GM12878 (cell line): ENCODE data around the gene ASCC1. TPM values are rescaled to one million over a fixed set of nuclear protein-coding genes. Genes with fewer than 3 reads are reported as not detected.

ENCODE experiments used
- ATAC-seq: fragments of 200-7000 bp; cut with Tn5 transposase; 3 replicates; pipeline ENCODE4 v1.9.1; 2020; ENCODE audit warnings: mild to moderate bottlenecking, moderate library complexity
- BruUV-seq: library from RNA; stranded (reverse); fragments of 400-500 nt; replicated peaks from 2 replicates; lab custom pipeline; 2021; lab: Mats Ljungman, UMichigan
- CTCF ChIA-PET: fragments of 300-600 bp; sonication (Branson Sonifier 250); formaldehyde crosslinking; extraction: SDS; loops from one replicate; lab custom pipeline; 2021; ENCODE audit warnings: inconsistent platforms; lab: Yijun Ruan, JAX
- POLR2A ChIA-PET: fragments of 350-600 bp; formaldehyde crosslinking; extraction: SDS; loops from one replicate; lab custom pipeline; 2021; ENCODE audit warnings: inconsistent platforms; lab: Charles Lee
- RAD21 ChIA-PET: fragments of 300-600 bp; sonication (Branson Sonifier 250); formaldehyde crosslinking; loops from one replicate; lab custom pipeline; 2023; ENCODE audit warnings: antibody characterized with exemption; ENCODE audit not compliant: unreplicated experiment; lab: Charles Lee
- SMC1A ChIA-PET: fragments of 300-600 bp; sonication (Branson Sonifier 250); formaldehyde crosslinking; loops from one replicate; lab custom pipeline; 2023; ENCODE audit not compliant: unreplicated experiment, uncharacterized antibody; lab: Charles Lee
- DNase-seq: peaks from one replicate; pipeline ENCODE4 v3.0.0-alpha.2; 2011; ENCODE audit warnings: low read depth, low spot score
- FAIRE-seq: peaks from 3 replicates; lab custom pipeline; 2011; peaks lifted over from hg19 to GRCh38; lab: Jason Lieb, UNC
- H2AFZ ChIP-seq: 2 replicates; pipeline ENCODE4 v1.6.0; 2011; ENCODE audit warnings: low read depth, low read length, control low read depth; ENCODE audit not compliant: control insufficient read depth
- H3K27ac ChIP-seq: 2 replicates; pipeline ENCODE4 v1.5.1; 2011; ENCODE audit warnings: control low read depth; ENCODE audit not compliant: control insufficient read depth, insufficient read depth
- H3K27me3 ChIP-seq, 2 experiments: replicated peaks in 1 of 2; 2 replicates each; pipeline versions ENCODE4 v1.6.0 to v1.6.1; 2011; ENCODE audit warnings: low read length in 1 of 2; ENCODE audit not compliant: control insufficient read depth in 2 of 2, insufficient read depth in 2 of 2
- H3K36me3 ChIP-seq, 2 experiments: 2 replicates each; pipeline ENCODE4 v1.5.1; 2011; ENCODE audit warnings: low read length in 1 of 2; ENCODE audit not compliant: control insufficient read depth in 2 of 2, insufficient read depth in 2 of 2
- H3K4me1 ChIP-seq: 2 replicates; pipeline ENCODE4 v1.6.1; 2011; ENCODE audit warnings: mild to moderate bottlenecking, low read length, moderate library complexity, mixed read lengths; ENCODE audit not compliant: control insufficient read depth, insufficient read depth
- H3K4me2 ChIP-seq: 2 replicates; pipeline ENCODE4 v1.6.0; 2011; ENCODE audit warnings: control low read depth; ENCODE audit not compliant: control insufficient read depth, insufficient read depth
- H3K4me3 ChIP-seq: fragments of 200-600 bp; sonication (generic); 2 replicates; pipeline ENCODE4 v1.5.1; 2016
- H3K79me2 ChIP-seq: 2 replicates; pipeline ENCODE4 v1.6.0; 2011; ENCODE audit warnings: low read length; ENCODE audit not compliant: control insufficient read depth, insufficient read depth
- H3K9ac ChIP-seq: 2 replicates; pipeline ENCODE4 v1.8.0; 2011; ENCODE audit warnings: low read length, control low read depth, mixed read lengths; ENCODE audit not compliant: control insufficient read depth, insufficient read depth
- H3K9me3 ChIP-seq: replicated peaks from 3 replicates; pipeline ENCODE4 v1.5.1; 2011; ENCODE audit warnings: mild to moderate bottlenecking, low read length; ENCODE audit not compliant: control insufficient read depth, insufficient read depth
- H4K20me1 ChIP-seq: 2 replicates; pipeline ENCODE4 v1.6.0; 2011; ENCODE audit not compliant: control insufficient read depth, insufficient read depth
- BRCA1 ChIP-seq: IDR thresholded peaks from 2 replicates; pipeline ENCODE4 v1.6.1; 2011; ENCODE audit warnings: low read depth, low read length, improper control_type of control experiment
- EP300 ChIP-seq, 2 experiments: fragments of 150-350 bp in 1 of 2; IDR thresholded peaks; 2 replicates each; pipeline ENCODE4 v1.6.1; 2011 to 2012; ENCODE audit warnings: low read depth in 2 of 2, low read length in 2 of 2, borderline replicate concordance in 1 of 2, improper control_type of control experiment in 1 of 2, inconsistent platforms in 1 of 2; ENCODE audit not compliant: control insufficient read depth in 1 of 2
- EZH2 ChIP-seq: IDR thresholded peaks from 2 replicates; pipeline ENCODE4 v1.6.1; 2012; ENCODE audit warnings: low read depth, mild to moderate bottlenecking, control low read depth, inconsistent platforms, low read length, borderline replicate concordance; ENCODE audit not compliant: control insufficient read depth
- HDAC2 ChIP-seq: fragments of 200-600 bp; sonication (generic); IDR thresholded peaks from 2 replicates; pipeline ENCODE4 v1.6.1; 2017
- HSF1 ChIP-seq: fragments of 150-350 bp; IDR thresholded peaks from 2 replicates; pipeline ENCODE4 v1.6.1; 2014; ENCODE audit warnings: mild to moderate bottlenecking, low read depth, low read length
- SREBF1 ChIP-seq: IDR thresholded peaks from 2 replicates; pipeline ENCODE4 v1.6.1; 2012; ENCODE audit warnings: mild to moderate bottlenecking, low read length
- WRNIP1 ChIP-seq: IDR thresholded peaks from 2 replicates; pipeline ENCODE4 v1.6.1; 2011; ENCODE audit warnings: low read depth, low read length, improper control_type of control experiment, borderline replicate concordance
- ZNF592 ChIP-seq: fragments of 450-650 bp; IDR thresholded peaks from 2 replicates; pipeline ENCODE4 v1.6.1; 2017; ENCODE audit warnings: mild to moderate bottlenecking, moderate library complexity
- ZNF622 ChIP-seq: fragments of 450-650 bp; IDR thresholded peaks from 2 replicates; pipeline ENCODE4 v1.6.1; 2017; ENCODE audit warnings: mild to moderate bottlenecking, inconsistent platforms
- ZZZ3 ChIP-seq: IDR thresholded peaks from 2 replicates; pipeline ENCODE4 v1.6.1; 2011; ENCODE audit warnings: low read depth; ENCODE audit not compliant: control insufficient read depth, insufficient read length
- WGBS: methylation state at CpG from one replicate; pipeline ENCODE4 v1.1.6; 2016; ENCODE audit warnings: low lambda C conversion rate; ENCODE audit not compliant: insufficient replicate concordance, insufficient coverage; ENCODE audit errors: missing lambda C conversion rate; 5-methylcytosine and 5-hydroxymethylcytosine counted together
- in situ Hi-C: fragments of 300-500 bp; cut with MboI; formaldehyde crosslinking; loops from 9 replicates; pipeline ENCODE4 v1.14.3; 2018; ENCODE audit warnings: mixed read lengths
- intact Hi-C: fragments of 100-400 bp; cut with micrococcal nuclease; formaldehyde crosslinking; loops from one replicate; pipeline ENCODE4 v1.14.2; 2022; ENCODE audit not compliant: unreplicated experiment
- polyA plus RNA-seq, 11 experiments: library from polyadenylated mRNA; depleted of rRNA in 4 of 11; unstranded in 6 of 11; stranded (reverse) in 5 of 11; fragments of >200 nt; fragmentation: Nextera tagmentation in 4 of 11; fragmentation: Illumina TruSeq in 1 of 11; extraction: Ambion mirVana in 4 of 11; extraction: Trizol in 1 of 11; gene quantifications; 1 replicate in 1 of 11; 2 replicates in 10 of 11; pipeline versions ENCODE4 v1.2.1 to v1.2.3, GENCODE V29; 2011 to 2016; ENCODE audit warnings: inconsistent platforms in 2 of 11, missing spikeins in 2 of 11, low read depth in 1 of 11
- total RNA-seq, 4 experiments: library from RNA; depleted of rRNA in 3 of 4; stranded (reverse); fragments of >200 nt in 3 of 4; fragmentation: Illumina TruSeq in 1 of 4; extraction: Trizol in 1 of 4; gene quantifications; 2 replicates each; pipeline versions ENCODE4 v1.2.1 to v1.2.3, GENCODE V29; 2013 to 2021

Gene ASCC1
- total and polyA plus RNA-seq, 10 of the 15 experiments (the other 5 are each of a cell fraction or from before 2014, with no cell fraction given), result 23.3 to 80.6 (median 42.8) TPM

GRCh38 chr10:72109636-72110157, 106.4 kb downstream of the ASCC1 start:
- Histone ChIP-seq H3K4me3 (no peak overlapping the region), H3K9me3 (no peaks in the 10 kb centered on the region), H3K4me2 (no peak overlapping the region), H4K20me1 (no peaks in the 10 kb centered on the region), H3K9ac (no peak overlapping the region), H3K36me3 (peaks cover 0 to 11% of the 10 kb centered on the region in 2 experiments; a peak in 2 of 4 replicates), H3K4me1 (peaks cover 5% of the 10 kb centered on the region; the same call in 1 of the 2 replicates), H3K27ac (no peak overlapping the region), H3K27me3 (no peaks in the 10 kb centered on the region), H3K79me2 (no peaks in the 10 kb centered on the region), H2AFZ (no peak overlapping the region)
- no peak for FAIRE-seq
- ChIA-PET RAD21 (no interaction called here), POLR2A (no interaction called here), SMC1A (no interaction called here), CTCF (no interaction called here)
- no peak for ATAC-seq
- no peak for DNase-seq
- in situ Hi-C loops (no loop called here), intact Hi-C loops (no loop called here)
- TF ChIP-seq ZZZ3, result no peak
- no peak for TF ChIP-seq ZNF622
- no peak for TF ChIP-seq ZNF592
- no peak for TF ChIP-seq HSF1
- TF ChIP-seq BRCA1, result no peak
- no peak for TF ChIP-seq EP300 (IDR thresholded peaks at IDR 0.05; ENCODE audit: borderline replicate concordance in 1 of 2, control insufficient read depth in 1 of 2, low read depth in 2 of 2, low read length in 2 of 2)
- TF ChIP-seq EZH2, result no peak
- TF ChIP-seq SREBF1, result no peak
- TF ChIP-seq HDAC2, result no peak
- no peak for TF ChIP-seq WRNIP1
- WGBS, result 97% methylated on average over 8 of the region's 8 CpGs
- BruUV-seq, result no TSS peak
